Esophagus muscularis mucosa (tissue), 4 donors: ENCODE results near the gene LMF1. TPM values are rescaled to one million over a fixed set of nuclear protein-coding genes. Genes with fewer than 3 reads are reported as not detected.

Experiments used
- DNase-seq: peaks from one replicate; pipeline ENCODE4 v3.0.0-alpha.2; 2017; ENCODE audit errors: extremely low spot score
- H3K27ac ChIP-seq, 4 donors: fragments of 200-600 bp; sonication (generic); replicated peaks in 1 of 4; 1 replicate in 3 of 4; 2 replicates in 1 of 4; pipeline ENCODE4 v1.5.1; 2016 to 2019; ENCODE audit warnings: mild to moderate bottlenecking in 1 of 4
- H3K27me3 ChIP-seq, 4 donors: fragments of 200-600 bp; sonication (generic); one replicate each; pipeline versions ENCODE4 v1.5.1 to v1.6.0; 2016 to 2019
- H3K36me3 ChIP-seq, 4 donors: fragments of 200-600 bp; sonication (generic); one replicate each; pipeline ENCODE4 v1.5.1; 2016 to 2019
- H3K4me1 ChIP-seq, 4 donors: fragments of 200-600 bp; sonication (generic); one replicate each; pipeline ENCODE4 v1.5.1; 2016 to 2019
- H3K4me3 ChIP-seq, 4 donors: fragments of 200-600 bp; sonication (generic); 1 replicate in 2 of 4; 2 replicates in 2 of 4; pipeline ENCODE4 v1.5.1; 2016 to 2019; ENCODE audit warnings: mild to moderate bottlenecking in 4 of 4, moderate library complexity in 1 of 4
- H3K9me3 ChIP-seq, 4 donors: fragments of 200-600 bp; sonication (generic); 1 replicate in 3 of 4; 2 replicates in 1 of 4; pipeline ENCODE4 v1.5.1; 2016 to 2019
- CTCF ChIP-seq, 3 experiments: fragments of 200-600 bp in 2 of 3; fragments of 450-650 bp in 1 of 3; sonication (generic) in 2 of 3; IDR thresholded peaks; one replicate each; pipeline ENCODE4 v1.5.1; 2017 to 2019; ENCODE audit warnings: antibody characterized with exemption in 3 of 3, mild to moderate bottlenecking in 2 of 3, moderate library complexity in 1 of 3
- EP300 ChIP-seq: sonication (generic); formaldehyde crosslinking; IDR thresholded peaks from one replicate; pipeline ENCODE4 v1.6.1; 2017; ENCODE audit warnings: antibody characterized with exemption
- POLR2A ChIP-seq: fragments of 450-650 bp; IDR thresholded peaks from one replicate; pipeline ENCODE4 v1.6.1; 2017; ENCODE audit warnings: antibody characterized with exemption, moderate library complexity, mild to moderate bottlenecking, low read depth
- POLR2AphosphoS5 ChIP-seq, 2 donors: sonication (generic); formaldehyde crosslinking; IDR thresholded peaks; one replicate each; pipeline ENCODE4 v1.6.1; 2017; ENCODE audit warnings: antibody characterized with exemption in 2 of 2
- WGBS: methylation state at CpG from one replicate; pipeline ENCODE4 v1.1.5; 2018; 5-methylcytosine and 5-hydroxymethylcytosine counted together
- intact Hi-C: fragments of 100-400 bp; cut with DNase I; formaldehyde crosslinking; loops from one replicate; pipeline ENCODE4 v1.15.1; 2023
- total RNA-seq, 4 donors: library from RNA; depleted of rRNA; stranded (reverse); fragments of >200 nt; gene quantifications; one replicate each; pipeline versions ENCODE4 v1.1.0 to v1.2.1, GENCODE V29; 2016

LMF1 gene
- total RNA-seq, 4 donors from 2014 or later: 14.5 to 32.0 (median 23.8) TPM

- H3K27me3 ChIP-seq: no peaks in the 10 kb centered on the region
- no peak overlapping the region for H3K4me3 ChIP-seq
- TF ChIP-seq CTCF (IDR thresholded peaks at IDR 0.05): no peak
- no peak for TF ChIP-seq POLR2AphosphoS5 (IDR thresholded peaks at IDR 0.05)
- TF ChIP-seq EP300: no peak
- TF ChIP-seq POLR2A: no peak
- peaks cover 0 to 16% (median 3%) of the 10 kb centered on the region in 4 donors for H3K9me3 ChIP-seq
- 96% methylated on average over 14 of the region's 17 CpGs for WGBS
- no peak overlapping the region for H3K27ac ChIP-seq
- no peaks in the 10 kb centered on the region for H3K4me1 ChIP-seq
- intact Hi-C loops: no loop called here
- DNase-seq: no peak
- peaks cover 5 to 48% (median 27%) of the 10 kb centered on the region in 4 donors for H3K36me3 ChIP-seq
These were observed 30.8 kb downstream of the LMF1 start for GRCh38 chr16:939941-940340.

- Histone ChIP-seq H3K27me3 (no peaks in the 10 kb centered on the region), H3K4me1 (no peaks in the 10 kb centered on the region), H3K4me3 (no peak overlapping the region), H3K36me3 (peaks cover 5 to 46% (median 26%) of the 10 kb centered on the region in 4 donors), H3K9me3 (peaks cover 0 to 16% (median 3%) of the 10 kb centered on the region in 4 donors), H3K27ac (no peak overlapping the region)
- intact Hi-C loops: no loop called here
- TF ChIP-seq EP300 (no peak), CTCF (IDR thresholded peaks at IDR 0.05) (no peak), POLR2A (no peak), POLR2AphosphoS5 (IDR thresholded peaks at IDR 0.05) (no peak)
- 95% methylated on average over 25 of the region's 27 CpGs for WGBS
- DNase-seq: no peak
These were observed 31.5 kb downstream of the LMF1 start for GRCh38 chr16:939311-939710.

- intact Hi-C loops: no loop called here
- H3K9me3 ChIP-seq: peaks cover 0 to 16% (median 3%) of the 10 kb centered on the region in 4 donors
- H3K4me3 ChIP-seq: no peak overlapping the region
- no peak for TF ChIP-seq POLR2AphosphoS5 (IDR thresholded peaks at IDR 0.05)
- TF ChIP-seq CTCF (IDR thresholded peaks at IDR 0.05): no peak
- TF ChIP-seq POLR2A: no peak
- no peak for TF ChIP-seq EP300
- H3K36me3 ChIP-seq: peaks cover 7 to 46% (median 29%) of the 10 kb centered on the region in 4 donors
- 89% methylated on average over 9 of the region's 9 CpGs for WGBS
- H3K4me1 ChIP-seq: no peaks in the 10 kb centered on the region
- H3K27ac ChIP-seq: no peak overlapping the region
- no peak for DNase-seq
- H3K27me3 ChIP-seq: no peaks in the 10 kb centered on the region
These were observed 32.0 kb downstream of the LMF1 start for GRCh38 chr16:938752-939151.

- DNase-seq: no peak
- H3K27me3 ChIP-seq: no peaks in the 10 kb centered on the region
- no peak overlapping the region for H3K4me3 ChIP-seq
- no peak for TF ChIP-seq POLR2AphosphoS5 (IDR thresholded peaks at IDR 0.05)
- no peak for TF ChIP-seq POLR2A
- no peak for TF ChIP-seq EP300
- no peak for TF ChIP-seq CTCF (IDR thresholded peaks at IDR 0.05)
- peaks cover 8 to 52% (median 33%) of the 10 kb centered on the region in 4 donors for H3K36me3 ChIP-seq
- H3K4me1 ChIP-seq: no peaks in the 10 kb centered on the region
- intact Hi-C loops: no loop called here
- H3K27ac ChIP-seq: no peak overlapping the region
- 94% methylated on average over 18 of the region's 18 CpGs for WGBS
- H3K9me3 ChIP-seq: peaks cover 0 to 16% (median 3%) of the 10 kb centered on the region in 4 donors
These were observed 32.6 kb downstream of the LMF1 start for GRCh38 chr16:938136-938535.

- 84% methylated on average over 6 of the region's 6 CpGs for WGBS
- Histone ChIP-seq H3K4me3 (no peak overlapping the region), H3K27me3 (no peaks in the 10 kb centered on the region), H3K4me1 (no peaks in the 10 kb centered on the region), H3K9me3 (peaks cover 0 to 15% (median 2%) of the 10 kb centered on the region in 4 donors), H3K27ac (no peak overlapping the region), H3K36me3 (peaks cover 7 to 56% (median 35%) of the 10 kb centered on the region in 4 donors)
- TF ChIP-seq CTCF (IDR thresholded peaks at IDR 0.05): no peak
- no peak for TF ChIP-seq POLR2A
- TF ChIP-seq EP300: no peak
- no peak for TF ChIP-seq POLR2AphosphoS5 (IDR thresholded peaks at IDR 0.05)
- intact Hi-C loops: no loop called here
- no peak for DNase-seq
These were observed 33.1 kb downstream of the LMF1 start for GRCh38 chr16:937723-938122.
